Testis (tissue), 2 donors: ENCODE data around the gene TGFB1I1.

Experiments used
- CTCF ChIP-seq, 3 experiments: fragments of 450-650 bp in 2 of 3; fragments of 200-600 bp in 1 of 3; sonication (generic) in 1 of 3; IDR thresholded peaks; one replicate each; pipeline ENCODE4 v1.5.1; 2016 to 2019; ENCODE audit warnings: antibody characterized with exemption in 3 of 3, mild to moderate bottlenecking in 2 of 3, moderate library complexity in 1 of 3
- POLR2A ChIP-seq: fragments of 450-650 bp; IDR thresholded peaks from one replicate; pipeline ENCODE4 v1.6.1; 2017; ENCODE audit warnings: antibody characterized with exemption, mild to moderate bottlenecking, moderate library complexity

- TF ChIP-seq CTCF (IDR thresholded peaks at IDR 0.05): no peak
- no peak for TF ChIP-seq POLR2A
Measured at GRCh38 chr16:31525113-31525512, 53.2 kb downstream of the TGFB1I1 start.
